GM21786 (cell line): Measurements from ENCODE around the gene REEP6.

ENCODE experiments used
- ATAC-seq: cut with Tn5 transposase; IDR thresholded peaks from one replicate; pipeline ENCODE4 v1.9.1; 2021; ENCODE audit not compliant: unreplicated experiment

The REEP6 gene

GRCh38 chr19:1491114-1491848, at the start of gene REEP6:
TSS of gene REEP6 (plus strand) at chr19:1491181. CDS start at chr19:1491270, 89 bp downstream.
- no peak for ATAC-seq

DNA sequence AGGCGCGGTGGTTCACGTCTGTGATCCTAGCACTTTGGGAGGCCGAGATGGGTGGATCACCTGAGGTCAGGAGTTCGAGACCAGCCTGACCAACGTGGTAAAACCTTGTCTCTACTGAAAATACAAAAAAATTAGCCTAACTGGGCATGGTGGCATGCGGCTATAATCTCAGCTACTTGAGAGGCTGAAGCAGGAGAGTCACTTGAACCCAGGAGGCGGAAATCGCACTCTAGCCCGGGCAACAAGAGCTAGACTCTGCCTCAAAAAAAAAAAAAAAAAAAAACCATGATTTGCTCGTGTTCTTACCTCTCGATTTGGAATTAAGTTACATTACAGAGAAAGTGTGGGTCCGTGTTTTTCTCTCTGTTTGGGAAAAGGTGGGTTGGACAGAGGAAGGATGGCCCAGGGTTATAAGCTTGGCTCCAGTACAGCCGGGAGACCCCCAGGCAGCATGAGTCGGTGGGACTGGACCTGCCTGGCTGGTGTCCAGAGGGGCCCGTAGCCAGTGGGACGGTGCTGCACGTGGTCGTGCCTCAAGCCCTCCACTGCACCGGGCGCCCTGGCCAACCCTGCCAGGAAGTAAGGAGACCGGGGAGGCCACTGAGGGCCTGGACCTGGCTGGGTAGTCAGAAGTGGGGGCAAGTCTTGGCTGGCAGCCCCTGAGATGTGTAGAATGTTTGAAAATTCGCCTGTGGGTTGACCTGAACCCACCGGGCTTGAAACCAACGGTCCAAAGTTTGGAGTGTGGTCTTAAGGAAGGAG, 49.1 kb upstream of the REEP6 start:
- no peak for ATAC-seq

DNA sequence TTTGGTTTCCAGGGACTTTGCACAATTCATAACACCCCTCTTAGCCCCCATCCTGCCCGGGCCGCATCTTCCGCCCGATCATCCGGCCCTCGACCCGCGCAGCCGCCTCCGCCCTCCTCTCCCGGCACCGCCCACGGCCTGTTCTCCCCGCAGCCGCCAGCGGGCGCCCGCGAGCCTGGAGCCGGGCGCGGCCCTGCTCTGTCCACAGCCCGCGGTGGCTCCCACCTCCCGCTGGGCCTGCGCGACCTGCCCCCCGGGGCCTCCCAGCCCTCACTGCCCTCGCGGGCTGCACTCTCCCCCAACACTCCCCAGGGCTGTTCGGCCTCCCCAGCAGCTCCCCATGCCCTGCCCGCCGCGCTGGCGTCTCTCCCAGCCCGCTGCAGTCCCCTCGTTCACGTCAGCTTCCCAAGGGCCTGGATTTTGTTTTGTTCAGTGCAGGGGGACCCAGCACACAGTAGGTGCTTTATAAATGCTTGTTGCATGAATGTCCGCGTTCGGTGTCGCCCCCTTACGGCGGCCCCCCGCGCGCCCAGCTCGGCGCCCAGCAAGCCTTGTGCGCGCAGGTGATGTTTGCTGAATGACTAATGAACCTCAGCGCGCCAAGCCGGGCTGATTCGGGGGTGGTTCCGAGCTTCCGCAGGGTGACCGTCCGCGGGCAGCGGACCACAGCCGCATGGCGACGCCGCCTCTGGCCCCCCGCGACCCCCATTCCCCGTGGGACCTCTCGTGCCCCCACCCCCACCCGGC, 45.6 kb upstream of the REEP6 start:
- ATAC-seq: no peak

GRCh38 chr19:1445932-1446712, 44.9 kb upstream of the REEP6 start:
- no peak for ATAC-seq

GRCh38 chr19:1446713-1447481, 44.1 kb upstream of the REEP6 start:
- ATAC-seq: no peak

DNA sequence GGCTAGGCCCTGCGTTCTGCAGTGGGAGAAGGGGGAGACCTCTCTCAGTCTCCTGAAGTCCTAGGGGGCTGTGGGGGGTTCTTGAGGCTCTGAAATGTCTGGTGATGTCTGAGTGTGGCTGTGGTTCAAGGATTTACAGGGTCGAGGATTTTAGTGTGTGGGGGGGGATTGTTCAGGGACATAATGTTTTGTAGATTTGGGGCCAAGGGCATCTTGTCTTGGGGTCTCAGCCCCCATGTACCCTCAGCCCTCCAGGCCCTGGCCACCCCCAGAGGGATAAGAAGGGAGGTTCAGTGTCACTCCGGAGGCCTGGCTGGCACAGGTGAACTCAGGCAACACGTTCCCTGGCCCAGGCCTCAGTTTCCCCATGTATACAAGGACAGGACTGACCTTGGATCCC, 43.5 kb upstream of the REEP6 start:
- no peak for ATAC-seq

GRCh38 chr19:1447944-1448343, 43.0 kb upstream of the REEP6 start:
- no peak for ATAC-seq

- ATAC-seq: no peak
Observed at GRCh38 chr19:1449467-1450442, 41.2 kb upstream of the REEP6 start, which contains the start of gene APC2. TSS of gene APC2 (plus strand) at chr19:1450121. CDS start at chr19:1453002, 2,881 bp downstream.

DNA sequence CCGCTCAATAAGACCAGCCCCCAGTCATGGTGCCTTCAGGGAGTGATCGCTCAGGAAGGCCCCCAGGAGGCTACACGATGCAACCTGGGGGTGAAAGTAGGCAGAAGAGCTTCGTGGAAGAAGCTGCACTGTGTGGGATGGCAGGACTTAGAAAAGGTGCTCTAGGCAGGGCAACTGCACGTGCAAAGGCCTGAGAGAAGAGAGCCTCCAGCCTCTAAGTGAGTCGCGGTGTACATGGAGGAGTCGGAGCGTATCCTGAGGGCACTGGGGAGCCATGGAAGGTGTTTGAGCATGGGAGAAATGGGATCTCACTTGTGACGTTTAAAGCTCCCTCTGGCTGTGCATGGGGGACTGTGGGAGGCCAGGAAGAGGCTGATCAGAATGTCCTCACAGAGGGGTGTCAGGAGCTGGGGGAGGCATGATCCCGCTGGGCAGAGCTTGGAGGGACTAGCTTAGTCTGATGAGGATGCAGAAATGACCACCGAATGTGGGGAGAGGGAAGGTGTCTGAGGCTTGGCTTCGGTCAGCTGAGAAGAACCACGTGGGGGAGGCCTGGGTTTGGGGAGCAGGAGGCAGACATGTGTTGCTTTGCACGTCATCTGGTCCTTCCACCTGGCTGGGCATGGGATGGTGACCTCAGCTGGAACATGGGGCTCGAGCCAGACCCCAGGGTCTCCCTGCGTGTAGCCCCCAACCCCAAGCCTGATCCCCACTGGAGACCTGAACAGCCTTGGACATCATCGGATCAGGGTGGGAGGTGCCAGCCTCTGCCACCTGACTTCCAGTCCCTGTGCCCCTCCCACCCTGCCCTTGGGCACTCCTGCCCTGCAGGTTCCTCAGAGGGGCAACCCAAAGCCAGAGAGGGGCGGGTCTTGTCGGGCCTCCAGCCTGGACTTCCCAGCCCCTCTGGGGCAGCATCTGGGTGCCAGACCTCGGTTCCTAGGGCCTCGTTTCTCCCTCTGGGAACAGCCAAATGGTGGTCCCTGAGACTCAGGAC, 39.9 kb upstream of the REEP6 start:
- ATAC-seq: no peak

DNA sequence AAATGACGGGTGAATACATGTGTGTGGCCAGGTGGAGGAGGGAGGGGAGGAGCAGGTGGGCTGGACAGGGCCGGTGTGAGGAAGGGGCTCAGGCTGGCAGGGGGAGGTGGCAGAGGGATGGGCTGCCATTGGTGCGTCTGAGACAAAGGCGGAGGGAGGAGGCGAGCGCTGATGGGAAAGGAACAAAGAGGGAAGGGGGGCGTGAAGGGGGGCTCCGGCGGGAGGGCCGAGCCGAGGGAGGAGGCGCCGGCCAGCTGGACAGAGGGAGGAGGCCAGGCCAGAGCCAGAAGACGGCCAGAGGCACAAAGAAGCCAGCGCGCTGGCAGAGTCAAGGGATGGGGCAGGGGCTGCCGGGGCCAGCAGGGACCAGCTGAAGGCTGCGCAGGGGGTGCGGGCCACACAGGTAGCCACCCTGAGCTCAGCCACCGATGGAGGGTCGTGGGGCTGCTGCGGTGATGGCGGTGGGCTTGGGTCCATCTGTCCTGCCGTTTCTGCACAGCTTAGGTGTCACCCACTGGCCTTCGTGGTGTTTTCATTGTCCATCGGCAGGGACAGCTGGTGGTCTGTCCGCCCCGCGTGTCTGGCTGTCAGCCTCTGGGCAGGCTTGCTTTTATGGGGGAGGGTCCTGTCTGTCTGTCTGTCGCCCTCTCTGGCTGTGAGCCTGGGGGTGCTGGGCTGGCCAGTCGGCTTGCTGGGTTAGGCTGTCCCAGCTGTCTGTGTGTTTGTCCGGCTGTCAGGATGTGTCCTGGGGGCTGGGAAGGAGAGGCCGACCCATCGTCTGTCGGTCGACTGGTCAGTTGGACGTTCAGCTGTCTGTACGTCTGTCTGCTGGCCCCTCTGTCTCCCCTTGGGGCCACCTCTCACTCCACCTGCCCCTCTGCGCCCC, 38.8 kb upstream of the REEP6 start:
- no peak for ATAC-seq

GRCh38 chr19:1452802-1453524, 38.0 kb upstream of the REEP6 start:
- no peak for ATAC-seq

- no peak for ATAC-seq
Observed at GRCh38 chr19:1453525-1454364, 37.2 kb upstream of the REEP6 start.

DNA sequence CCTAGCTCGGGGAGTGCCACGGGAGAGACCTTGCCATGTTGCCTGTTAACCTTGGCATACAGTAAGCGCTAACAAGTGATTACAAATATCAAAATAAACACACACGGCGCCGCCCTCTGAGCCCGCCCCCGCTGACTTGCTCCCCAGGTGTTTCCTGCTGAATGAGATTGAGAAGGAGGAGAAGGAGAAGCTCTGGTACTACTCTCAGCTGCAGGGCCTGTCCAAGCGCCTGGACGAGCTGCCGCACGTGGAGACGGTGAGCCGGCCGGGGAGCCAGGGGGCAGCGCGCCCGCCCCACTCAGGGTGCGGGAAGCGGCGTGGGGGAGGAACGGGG, 36.0 kb upstream of the REEP6 start:
- ATAC-seq: no peak

DNA sequence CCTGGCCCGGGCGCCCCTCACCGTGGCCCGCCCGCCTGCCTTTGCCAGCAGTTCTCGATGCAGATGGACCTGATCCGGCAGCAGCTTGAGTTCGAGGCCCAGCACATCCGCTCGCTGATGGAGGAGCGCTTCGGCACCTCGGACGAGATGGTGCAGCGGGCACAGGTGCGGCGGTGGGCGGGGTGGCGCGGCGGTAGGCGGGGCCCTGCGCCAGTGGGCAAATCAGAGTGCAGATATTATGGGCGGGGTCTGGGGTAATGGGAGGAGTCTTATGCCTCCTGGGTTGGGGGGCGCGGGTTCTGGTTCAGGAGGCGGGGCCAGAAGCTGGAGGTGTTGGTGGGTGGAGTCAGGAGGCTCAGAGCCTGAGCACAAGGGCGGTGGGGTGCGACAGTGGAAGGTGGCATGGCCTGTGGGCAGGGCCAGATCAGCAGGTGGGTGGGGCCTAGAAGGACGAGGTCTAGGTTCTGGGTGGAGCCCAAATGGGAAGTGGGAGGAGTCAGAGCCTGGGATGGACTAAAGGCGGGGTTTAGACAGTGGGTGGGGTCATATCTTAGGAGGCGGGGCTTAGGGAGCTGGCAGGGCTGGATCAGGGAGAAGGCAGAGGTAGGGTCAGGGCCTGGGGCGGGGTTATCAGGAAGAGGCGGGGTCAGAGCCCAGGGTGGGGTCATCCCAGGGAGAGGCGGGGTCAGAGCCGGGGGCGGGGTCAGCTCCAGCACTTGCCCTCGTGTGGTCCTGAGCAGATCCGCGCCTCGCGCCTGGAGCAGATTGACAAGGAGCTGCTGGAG, 35.5 kb upstream of the REEP6 start:
- no peak for ATAC-seq
